ENCODE data around the gene MCU.

DNA sequence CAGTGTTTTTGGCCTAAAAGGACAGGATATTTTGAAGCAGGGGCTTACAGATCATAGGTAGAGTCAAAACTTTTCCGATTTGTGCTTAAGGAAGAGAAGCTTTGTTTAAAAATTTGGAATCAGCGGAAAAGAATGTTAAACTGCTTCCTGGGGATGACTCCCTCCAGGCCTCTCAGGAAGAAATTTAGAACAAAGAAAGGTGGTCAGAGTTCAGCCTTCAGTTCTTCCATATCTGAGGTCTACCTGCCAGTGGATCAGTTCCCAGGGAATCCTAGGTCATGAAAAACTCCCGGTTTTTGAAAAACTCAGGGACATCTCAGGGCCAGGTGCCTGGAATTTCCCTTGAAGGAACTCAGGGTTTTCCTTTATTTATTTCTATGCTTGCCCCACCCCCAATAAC, 100.3 kb downstream of the MCU start:
- TF ChIP-seq, protein P1, sequence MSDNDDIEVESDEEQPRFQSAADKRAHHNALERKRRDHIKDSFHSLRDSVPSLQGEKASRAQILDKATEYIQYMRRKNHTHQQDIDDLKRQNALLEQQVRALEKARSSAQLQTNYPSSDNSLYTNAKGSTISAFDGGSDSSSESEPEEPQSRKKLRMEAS (IDR thresholded peaks at IDR 0.05): no peak
- TF ChIP-seq POLR2AphosphoS5 (IDR thresholded peaks at IDR 0.05; ENCODE audit: low read depth, low read length) (no peak), POLR2A (IDR thresholded peaks at IDR 0.05; ENCODE audit: borderline replicate concordance, extremely low read depth, insufficient read depth, insufficient read length) (no peak), YY1 (IDR thresholded peaks at IDR 0.05; ENCODE audit: extremely low read depth, insufficient replicate concordance, low read depth, low read length) (no peak), CBX3 (IDR thresholded peaks at IDR 0.05; ENCODE audit: low read depth) (no peak), RAD21 (IDR thresholded peaks at IDR 0.05; ENCODE audit: low read depth) (no peak), ZFX (IDR thresholded peaks at IDR 0.05) (no peak)
- TF ChIP-seq, protein P2, sequence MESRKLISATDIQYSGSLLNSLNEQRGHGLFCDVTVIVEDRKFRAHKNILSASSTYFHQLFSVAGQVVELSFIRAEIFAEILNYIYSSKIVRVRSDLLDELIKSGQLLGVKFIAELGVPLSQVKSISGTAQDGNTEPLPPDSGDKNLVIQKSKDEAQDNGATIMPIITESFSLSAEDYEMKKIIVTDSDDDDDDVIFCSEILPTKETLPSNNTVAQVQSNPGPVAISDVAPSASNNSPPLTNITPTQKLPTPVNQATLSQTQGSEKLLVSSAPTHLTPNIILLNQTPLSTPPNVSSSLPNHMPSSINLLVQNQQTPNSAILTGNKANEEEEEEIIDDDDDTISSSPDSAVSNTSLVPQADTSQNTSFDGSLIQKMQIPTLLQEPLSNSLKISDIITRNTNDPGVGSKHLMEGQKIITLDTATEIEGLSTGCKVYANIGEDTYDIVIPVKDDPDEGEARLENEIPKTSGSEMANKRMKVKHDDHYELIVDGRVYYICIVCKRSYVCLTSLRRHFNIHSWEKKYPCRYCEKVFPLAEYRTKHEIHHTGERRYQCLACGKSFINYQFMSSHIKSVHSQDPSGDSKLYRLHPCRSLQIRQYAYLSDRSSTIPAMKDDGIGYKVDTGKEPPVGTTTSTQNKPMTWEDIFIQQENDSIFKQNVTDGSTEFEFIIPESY (IDR thresholded peaks at IDR 0.05; ENCODE audit: extremely low read depth, insufficient replicate concordance, low read length): no peak
- TF ChIP-seq, protein P3, sequence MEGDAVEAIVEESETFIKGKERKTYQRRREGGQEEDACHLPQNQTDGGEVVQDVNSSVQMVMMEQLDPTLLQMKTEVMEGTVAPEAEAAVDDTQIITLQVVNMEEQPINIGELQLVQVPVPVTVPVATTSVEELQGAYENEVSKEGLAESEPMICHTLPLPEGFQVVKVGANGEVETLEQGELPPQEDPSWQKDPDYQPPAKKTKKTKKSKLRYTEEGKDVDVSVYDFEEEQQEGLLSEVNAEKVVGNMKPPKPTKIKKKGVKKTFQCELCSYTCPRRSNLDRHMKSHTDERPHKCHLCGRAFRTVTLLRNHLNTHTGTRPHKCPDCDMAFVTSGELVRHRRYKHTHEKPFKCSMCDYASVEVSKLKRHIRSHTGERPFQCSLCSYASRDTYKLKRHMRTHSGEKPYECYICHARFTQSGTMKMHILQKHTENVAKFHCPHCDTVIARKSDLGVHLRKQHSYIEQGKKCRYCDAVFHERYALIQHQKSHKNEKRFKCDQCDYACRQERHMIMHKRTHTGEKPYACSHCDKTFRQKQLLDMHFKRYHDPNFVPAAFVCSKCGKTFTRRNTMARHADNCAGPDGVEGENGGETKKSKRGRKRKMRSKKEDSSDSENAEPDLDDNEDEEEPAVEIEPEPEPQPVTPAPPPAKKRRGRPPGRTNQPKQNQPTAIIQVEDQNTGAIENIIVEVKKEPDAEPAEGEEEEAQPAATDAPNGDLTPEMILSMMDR (IDR thresholded peaks at IDR 0.05 in 2 of 3, conservative IDR thresholded peaks at IDR 0.05 in 1 of 3; ENCODE audit: borderline replicate concordance in 1 of 3, insufficient read depth in 1 of 3, low read depth in 2 of 3, low read length in 2 of 3): no peak

All from HCT116 (cell line).